Astrocyte of the spinal cord (primary cell): ENCODE results near the gene CARD10.

Experiments
- DNase-seq: peaks from one replicate; pipeline ENCODE4 v3.0.0; 2011; ENCODE audit warnings: low read depth, low spot score
- H3K4me3 ChIP-seq: 2 replicates; pipeline ENCODE4 v1.5.1; 2011; ENCODE audit warnings: low read depth, mild to moderate bottlenecking, low read length, moderate library complexity
- in situ Hi-C: cut with HindIII; loops from 2 replicates; pipeline ENCODE4 v1.10.0; 2017; ENCODE audit warnings: low sequenced_read_pairs
- TF ChIP-seq, protein P1 (sequence below): IDR thresholded peaks from 2 replicates; pipeline ENCODE4 v1.5.1; 2012; ENCODE audit warnings: low read depth, mild to moderate bottlenecking, low read length, inconsistent platforms

The CARD10 gene

DNA sequence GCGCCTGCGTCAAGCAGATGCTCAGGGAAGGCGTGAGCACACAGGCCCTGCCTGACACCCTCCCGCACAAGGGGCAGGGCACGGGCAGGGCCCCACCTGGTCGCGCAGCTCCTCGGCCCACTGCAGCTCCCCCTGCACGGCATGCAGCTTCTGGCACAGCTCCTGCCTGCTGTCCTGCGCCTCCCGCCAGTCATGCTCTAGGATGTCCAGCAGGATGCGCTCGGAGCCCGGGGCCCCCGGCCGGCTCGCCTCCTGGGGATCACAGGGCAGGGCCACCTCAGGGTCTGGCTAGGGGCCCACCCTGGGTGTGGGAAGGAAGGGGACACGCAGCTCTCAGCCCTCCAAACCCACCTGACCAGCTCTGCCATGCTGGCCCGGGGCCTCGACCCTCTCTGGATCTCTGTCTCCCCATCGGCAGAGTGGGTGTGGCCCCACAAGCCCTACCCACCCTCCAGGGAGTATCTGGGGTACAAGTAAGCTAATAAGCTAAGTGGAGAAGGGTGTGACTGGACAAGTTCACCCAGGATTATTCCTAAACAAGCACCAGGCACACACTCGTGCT, 10.7 kb downstream of the CARD10 start:
- TF ChIP-seq, protein P1, sequence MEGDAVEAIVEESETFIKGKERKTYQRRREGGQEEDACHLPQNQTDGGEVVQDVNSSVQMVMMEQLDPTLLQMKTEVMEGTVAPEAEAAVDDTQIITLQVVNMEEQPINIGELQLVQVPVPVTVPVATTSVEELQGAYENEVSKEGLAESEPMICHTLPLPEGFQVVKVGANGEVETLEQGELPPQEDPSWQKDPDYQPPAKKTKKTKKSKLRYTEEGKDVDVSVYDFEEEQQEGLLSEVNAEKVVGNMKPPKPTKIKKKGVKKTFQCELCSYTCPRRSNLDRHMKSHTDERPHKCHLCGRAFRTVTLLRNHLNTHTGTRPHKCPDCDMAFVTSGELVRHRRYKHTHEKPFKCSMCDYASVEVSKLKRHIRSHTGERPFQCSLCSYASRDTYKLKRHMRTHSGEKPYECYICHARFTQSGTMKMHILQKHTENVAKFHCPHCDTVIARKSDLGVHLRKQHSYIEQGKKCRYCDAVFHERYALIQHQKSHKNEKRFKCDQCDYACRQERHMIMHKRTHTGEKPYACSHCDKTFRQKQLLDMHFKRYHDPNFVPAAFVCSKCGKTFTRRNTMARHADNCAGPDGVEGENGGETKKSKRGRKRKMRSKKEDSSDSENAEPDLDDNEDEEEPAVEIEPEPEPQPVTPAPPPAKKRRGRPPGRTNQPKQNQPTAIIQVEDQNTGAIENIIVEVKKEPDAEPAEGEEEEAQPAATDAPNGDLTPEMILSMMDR = no peak
- in situ Hi-C loops = no loop called here
- DNase-seq = no peak
- no peak overlapping the region for H3K4me3 ChIP-seq

DNA sequence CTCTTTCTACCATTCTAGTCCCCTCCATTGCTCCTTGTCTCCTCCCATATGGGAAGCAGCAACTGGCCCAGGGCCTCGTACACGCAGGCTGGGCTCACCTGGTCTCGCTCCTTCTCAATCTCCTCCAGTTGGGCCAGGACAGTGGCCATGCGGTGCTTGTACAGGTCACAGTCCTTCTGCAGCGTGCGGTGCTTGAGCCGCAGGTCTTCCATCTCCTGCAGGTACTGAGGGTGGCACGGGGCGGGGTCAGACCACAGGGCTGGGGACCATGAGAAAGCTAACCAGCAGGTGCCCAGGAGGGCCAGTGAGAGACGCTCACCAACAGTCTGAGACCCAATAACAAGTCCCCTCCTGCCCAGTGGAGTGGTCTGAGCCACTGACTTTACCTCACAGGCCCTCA, 11.5 kb downstream of the CARD10 start:
- no peak for DNase-seq
- TF ChIP-seq, protein P1 = no peak

DNA sequence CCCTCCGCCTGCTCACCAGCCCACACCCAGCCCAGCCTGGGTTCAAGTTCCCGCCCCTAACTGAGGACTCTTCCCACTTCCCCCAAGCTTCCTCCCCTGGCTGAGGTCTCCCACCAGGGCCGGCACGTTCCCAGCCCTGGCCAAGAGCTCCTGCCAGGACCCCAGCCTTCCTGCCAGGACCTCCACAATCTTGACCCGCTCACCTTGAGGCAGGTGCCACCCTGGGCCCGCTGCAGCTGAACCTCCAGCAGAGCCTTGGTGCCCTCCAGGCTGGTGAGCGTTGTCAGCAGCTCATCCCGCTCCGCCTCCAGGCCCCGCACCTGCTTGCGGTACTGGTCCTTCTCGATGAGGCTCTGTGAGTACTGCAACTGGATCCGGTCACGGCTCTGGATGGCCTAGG, 13.2 kb downstream of the CARD10 start:
- no peak for DNase-seq
- no peak overlapping the region for H3K4me3 ChIP-seq
- TF ChIP-seq, protein P1 = no peak
- in situ Hi-C loops = no loop called here

More for the DNA sequence above, 11.5 kb downstream of the CARD10 start:
- no peak overlapping the region for H3K4me3 ChIP-seq
- in situ Hi-C loops = no loop called here

DNA sequence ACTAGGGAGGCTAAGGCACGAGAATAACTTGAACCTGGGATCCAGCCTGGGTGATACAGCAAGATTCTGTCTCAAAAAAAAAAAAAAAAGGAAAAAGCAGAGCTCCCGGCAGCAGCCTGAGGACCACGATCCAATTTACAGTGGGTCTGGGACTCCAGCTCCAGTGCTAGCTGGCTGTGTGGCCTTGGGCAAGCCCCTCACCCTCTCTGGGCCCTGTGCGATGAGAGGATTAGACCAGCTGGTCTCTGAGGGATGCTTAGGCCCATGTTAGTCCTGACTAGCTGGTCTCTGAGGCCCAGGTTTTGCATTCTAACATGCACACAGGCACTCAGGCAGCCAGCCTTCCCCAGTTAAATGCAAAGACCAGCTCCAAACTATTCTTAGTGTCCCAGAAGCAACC, 13.7 kb downstream of the CARD10 start:
- no peak for DNase-seq
- TF ChIP-seq, protein P1 = no peak
- H3K4me3 ChIP-seq = no peak overlapping the region
- in situ Hi-C loops = no loop called here

DNA sequence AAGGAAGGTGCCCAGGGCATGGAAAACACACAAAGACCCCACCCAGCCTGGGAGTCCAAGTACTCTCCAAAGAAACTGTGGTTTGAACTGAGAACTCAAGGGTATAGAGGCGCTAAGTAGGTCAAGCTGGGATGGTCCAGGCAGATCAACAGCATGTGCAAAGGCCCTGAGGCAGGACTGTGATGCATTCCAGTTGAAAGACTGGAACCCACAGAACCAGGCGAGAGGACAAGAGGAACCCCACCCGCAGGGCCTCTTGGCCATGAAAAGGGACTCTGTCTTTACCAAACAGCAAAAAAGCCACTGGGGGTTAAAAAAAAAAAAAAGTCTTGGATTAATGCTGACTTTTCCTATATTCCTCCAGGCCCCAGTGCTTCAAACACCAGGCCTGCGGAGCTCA, 14.3 kb downstream of the CARD10 start:
- no peak overlapping the region for H3K4me3 ChIP-seq
- in situ Hi-C loops = no loop called here
- TF ChIP-seq, protein P1 = no peak
- no peak for DNase-seq

DNA sequence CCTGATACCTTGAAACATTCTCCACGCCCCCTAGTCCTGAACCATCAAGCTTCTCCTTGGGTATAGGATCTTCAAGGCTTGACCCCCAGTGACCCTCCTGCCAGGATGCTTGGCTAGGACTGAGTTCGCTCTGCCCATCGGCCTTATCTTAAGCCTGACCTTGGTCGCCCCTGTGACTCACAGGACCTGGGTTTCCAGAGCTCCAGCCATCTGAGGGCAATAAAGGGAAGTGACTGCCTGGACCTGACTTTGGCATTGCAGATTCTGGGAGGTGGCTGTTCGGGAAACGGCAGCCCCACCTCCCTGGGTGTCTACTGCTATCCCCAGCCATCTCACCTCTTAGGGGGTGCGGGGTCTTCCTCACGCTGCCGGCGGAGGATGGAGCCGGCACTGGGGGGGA, 15.4 kb downstream of the CARD10 start:
- no peak for DNase-seq
- no peak overlapping the region for H3K4me3 ChIP-seq
- in situ Hi-C loops = no loop called here
- TF ChIP-seq, protein P1 = no peak
